NCI-H1417 (cell line): Measurements from ENCODE around the gene DHRS1.

ENCODE experiments used
- DNase-seq, 3 experiments: peaks; one replicate each; lab custom pipeline; 2025; lab: John Stamatoyannopoulos, UW

The DHRS1 gene

GRCh38 chr14:24299255-24300191 lies at the start of gene DHRS1, which contains the start of gene NOP9:
TSS of gene DHRS1 (minus strand) at chr14:24299780. CDS start at chr14:24299106, 674 bp downstream.
TSS of gene NOP9 (plus strand) at chr14:24299850. CDS start at chr14:24299955, 105 bp downstream.
- peak; percentile 87 to 92 (median 91) for DNase-seq

- no peak for DNase-seq
Measured at GRCh38 chr14:24348186-24348585, 48.6 kb upstream of the DHRS1 start.

DNA sequence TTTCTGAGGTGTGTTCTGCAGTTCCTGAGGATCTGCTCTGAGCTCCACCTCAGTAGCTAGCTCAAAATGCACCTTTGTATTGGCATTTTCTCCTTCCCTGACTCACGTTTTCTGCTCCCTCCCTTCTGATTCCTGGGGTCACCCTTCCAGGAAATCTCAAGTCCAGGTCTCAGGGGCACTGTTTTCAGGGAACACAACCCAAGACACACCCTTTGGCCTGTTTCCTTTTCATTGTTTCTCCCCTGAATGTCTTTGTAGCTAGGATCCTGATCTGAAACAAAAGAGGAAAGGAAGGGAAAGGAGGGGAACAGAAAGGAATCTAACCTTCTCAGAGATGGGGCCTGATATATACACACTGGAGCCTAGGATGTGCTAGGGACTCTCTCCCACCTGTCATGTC lies 47.6 kb upstream of the DHRS1 start:
- DNase-seq = no peak

- DNase-seq = no peak
Measured at GRCh38 chr14:24343795-24344660, 44.4 kb upstream of the DHRS1 start.

DNA sequence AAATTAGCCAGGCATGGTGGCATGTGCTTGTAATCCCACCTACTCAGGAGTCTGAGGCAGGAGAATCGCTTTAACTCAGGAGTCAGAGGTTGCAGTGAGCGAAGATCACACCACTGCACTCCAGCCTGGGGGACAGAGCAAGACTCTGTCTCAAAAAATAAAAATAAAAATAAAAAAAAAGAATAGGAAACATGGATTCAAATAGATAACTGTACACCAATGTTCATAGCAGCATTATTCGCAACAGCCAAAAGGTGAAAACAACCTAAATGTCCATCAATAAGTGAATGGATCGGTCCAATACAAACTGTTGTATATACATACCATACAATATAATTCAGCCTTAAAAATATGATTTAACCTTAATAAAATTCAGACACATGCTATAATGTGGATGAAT lies 43.3 kb upstream of the DHRS1 start:
- no peak for DNase-seq

- no peak for DNase-seq
Measured at GRCh38 chr14:24340606-24341005, 41.0 kb upstream of the DHRS1 start.

GRCh38 chr14:24339284-24340151 lies 39.9 kb upstream of the DHRS1 start, which contains the start of gene RIPK3:
TSS of gene RIPK3 (minus strand) at chr14:24339991. CDS start at chr14:24339826, 165 bp downstream.
- DNase-seq = peak in 1 of 3 experiments; percentile 16

GRCh38 chr14:24338843-24339242 lies 39.3 kb upstream of the DHRS1 start:
- no peak for DNase-seq

DNA sequence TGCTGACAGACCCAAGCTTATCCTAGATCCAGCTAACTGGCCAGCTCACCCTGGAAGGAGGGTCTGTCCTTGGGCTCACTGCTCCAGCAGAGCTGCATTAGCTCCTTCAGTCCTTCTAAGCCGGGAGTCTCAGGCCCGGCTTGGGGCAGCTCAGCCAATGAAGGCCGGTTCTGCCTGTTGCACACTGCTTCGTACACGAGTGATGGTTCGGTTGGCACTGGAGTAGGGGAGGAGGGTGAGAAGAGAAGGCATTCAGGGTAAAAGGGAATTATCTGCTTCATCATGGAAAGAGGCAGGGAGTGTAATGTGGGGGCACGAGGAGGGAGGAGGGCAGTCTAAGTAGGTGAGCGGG lies 38.2 kb upstream of the DHRS1 start:
- DNase-seq = no peak

DNA sequence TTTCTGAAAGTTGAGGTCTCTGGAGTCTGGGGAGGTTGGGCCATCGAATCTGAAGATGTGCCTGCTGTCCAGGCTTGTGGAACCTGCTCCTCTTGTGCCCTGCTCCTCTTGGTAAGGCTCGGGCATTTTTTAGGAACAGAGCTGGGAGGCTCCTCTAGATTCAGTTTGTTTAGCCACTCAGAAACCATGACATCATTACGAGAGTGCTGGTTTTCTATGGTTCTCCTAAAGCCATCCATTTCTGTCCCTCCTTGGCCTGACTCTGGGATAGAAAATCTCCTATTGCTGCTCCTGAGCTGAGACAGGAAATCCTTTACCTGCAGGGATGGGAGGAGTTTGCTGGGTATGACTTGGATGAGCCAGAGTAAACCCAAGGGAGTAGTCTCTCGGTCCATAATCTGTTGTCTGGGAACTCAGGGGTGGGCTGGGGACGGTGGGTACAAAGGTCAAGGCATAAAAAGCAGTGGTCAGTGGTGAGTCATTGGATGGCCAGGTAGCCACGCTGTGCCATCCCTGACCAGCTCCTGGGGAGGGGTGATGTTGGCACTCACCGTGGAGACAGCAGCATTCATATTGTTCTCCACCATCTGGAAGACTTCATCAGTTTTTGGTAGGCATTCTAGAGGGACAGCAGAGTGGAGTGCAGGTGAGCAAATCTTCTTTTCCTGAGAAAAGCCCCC lies 37.7 kb upstream of the DHRS1 start:
- DNase-seq = no peak

GRCh38 chr14:24335461-24336171 lies 36.0 kb upstream of the DHRS1 start:
- no peak for DNase-seq

DNA sequence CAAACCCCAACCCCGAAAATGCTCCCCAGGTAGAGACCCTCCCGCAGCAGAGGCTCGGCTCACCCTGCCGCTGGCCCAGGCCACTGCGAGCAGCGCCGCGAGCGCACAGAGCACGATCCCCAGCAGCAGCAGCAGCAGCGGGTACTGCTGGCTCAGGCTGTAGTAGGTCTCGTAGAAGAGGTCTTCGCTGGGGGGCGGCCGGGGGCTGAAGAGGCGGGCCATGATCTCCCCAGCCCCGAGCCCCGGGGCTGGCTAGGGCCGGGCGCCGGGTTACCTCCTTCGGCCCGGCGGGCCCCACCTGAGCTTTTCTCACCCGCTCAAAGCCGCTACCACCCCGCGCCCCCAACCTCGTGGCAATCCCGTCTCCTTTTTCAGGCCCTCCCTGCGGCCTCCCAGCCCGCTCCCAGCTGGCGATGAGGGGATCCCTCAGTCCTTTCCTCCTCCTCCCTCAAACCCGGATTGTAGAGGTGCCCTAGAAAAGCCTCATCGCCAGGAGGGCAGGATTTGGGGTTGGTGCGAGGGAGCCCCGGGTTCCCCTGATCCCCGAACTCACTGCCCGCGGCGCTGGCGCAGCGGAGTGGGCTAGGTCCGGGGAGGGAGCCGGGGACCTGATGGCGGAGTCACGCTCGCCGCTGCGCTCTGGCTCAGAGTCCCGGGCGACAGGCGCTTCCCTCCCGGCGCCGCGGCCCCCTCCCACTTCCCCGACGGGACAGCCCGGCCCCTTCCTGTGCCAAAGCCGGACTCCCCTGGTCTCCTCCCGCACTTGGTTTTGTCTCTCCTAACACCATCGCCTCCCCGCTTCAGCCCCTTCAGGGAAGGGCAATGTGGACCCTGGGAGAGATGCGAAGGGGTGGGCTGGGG lies 35.1 kb upstream of the DHRS1 start, which contains the start of gene ADCY4:
Gene ADCY4 (minus strand): TSS at position 641 of the 861 bp plus-strand sequence. CDS start 419 bp downstream, at position 222.
- DNase-seq = peak in 2 of 3 experiments; percentile 45 to 61

DNA sequence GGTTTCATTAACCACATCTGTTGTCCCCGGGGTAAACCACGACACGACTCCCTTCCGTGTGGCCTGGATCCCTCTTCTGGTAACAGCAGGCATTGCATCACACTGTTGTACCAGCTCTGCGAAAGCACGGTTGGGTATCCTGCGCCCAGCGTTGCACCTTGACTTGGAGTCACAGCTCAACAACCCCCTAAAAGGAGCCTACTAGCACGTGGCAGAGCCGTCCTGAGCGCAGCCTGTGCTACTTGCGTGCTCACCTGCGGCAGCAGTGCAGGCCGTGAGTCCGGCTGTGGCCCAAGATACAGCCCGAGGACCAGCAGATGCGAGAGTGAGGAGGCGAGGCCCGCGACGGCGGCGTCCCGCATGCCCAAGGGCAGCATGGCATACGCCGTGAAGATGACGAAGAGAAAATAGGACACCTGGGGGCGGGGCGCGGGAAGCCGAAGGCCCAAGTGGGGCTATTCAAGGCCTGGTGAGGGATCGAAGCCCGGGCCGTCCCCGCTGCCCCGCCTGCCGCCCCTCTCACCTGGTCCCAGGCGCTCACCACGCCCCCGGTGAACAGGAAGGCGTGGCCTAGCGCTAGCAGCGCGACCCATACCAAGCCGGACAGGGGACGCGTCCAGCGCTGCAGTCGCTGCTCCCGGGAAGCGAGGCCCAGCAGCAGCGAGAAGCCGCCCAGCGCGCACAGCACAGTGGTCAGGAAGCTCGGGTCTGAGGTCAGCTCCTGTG lies 32.9 kb upstream of the DHRS1 start:
- peak; percentile 86 to 92 (median 89) for DNase-seq

- DNase-seq = peak in 2 of 3 experiments; percentile 42 to 81
Measured at GRCh38 chr14:24331731-24332267, 32.2 kb upstream of the DHRS1 start.

DNA sequence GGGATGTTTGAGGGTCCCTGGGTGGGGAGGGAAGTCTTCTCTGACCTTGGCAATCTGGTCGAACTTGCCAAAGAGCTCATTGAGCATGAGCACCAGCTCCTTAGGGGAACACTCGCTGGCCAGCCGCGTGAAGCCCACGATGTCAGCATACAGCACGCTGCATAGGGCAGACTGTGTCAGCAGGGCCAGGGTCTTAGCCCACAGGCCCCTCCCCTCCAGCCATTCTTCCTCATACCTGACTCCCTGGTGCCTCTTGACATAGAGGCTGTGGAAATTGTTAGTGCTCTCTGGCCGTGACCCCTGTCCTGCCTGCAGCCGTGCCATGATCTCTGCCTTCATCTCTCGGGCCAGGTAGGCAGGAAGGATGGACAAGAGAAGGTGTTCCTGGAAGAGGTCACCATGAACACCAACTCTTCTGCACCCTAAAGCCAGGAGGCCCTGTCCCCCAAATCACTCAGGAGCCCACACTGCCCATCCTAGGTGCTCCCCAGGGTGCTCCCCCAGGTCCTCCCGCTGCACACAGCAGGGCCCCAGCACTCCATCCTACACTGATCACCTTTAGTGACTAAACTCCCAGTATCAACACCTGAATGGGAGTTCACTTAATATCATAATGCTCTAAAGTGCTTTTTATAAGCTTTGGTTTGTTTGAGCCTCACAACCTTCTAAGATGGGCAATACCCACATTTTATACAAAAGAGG lies 31.5 kb upstream of the DHRS1 start:
- no peak for DNase-seq

DNA sequence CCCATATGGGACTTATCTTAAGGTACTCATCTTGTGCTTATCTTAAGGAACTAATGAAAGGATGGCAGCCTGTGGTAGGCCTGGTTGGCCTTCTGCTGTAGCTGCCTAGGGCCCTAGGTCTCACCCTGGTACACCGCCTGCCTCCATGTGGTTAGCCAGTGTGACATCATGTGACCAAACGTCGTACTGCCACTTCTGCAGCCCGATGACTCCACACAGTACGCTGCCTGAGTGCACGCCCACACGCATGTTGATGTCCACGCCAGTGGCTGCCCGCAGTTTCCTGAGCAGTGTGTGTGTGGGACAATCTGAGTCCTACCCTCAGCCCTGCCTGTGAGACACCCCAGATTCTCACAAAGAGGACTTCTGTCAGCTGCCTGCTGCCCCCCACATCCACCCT lies 30.2 kb upstream of the DHRS1 start:
- no peak for DNase-seq

DNA sequence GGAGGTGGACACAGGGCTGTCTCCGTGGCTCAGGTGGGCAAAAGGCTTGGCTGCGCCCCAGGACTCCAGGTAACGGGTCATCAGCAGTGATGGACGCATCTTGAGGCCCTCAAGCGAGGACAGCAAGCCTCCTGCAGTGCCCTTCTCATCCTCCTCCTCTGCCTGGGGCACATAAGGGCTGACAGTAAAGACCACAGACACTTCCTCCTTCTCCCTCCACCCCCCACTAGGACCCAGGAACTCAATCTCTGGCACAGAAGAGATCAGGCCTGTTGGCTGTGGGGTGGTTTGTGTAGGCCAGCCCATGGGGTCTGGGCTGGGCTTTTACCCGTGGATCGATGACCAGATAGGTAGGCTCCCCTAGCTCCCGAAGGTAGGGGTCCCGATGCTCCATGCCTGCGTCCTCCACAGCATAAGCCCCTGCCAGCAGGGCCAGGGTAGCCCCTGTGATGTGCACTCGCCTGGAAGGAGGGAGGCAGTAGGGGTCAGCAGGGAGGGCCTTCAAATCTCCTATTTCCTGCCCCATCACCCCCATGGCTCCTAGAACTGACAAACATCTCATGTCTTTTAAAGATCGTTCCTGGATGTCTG lies 29.6 kb upstream of the DHRS1 start:
- DNase-seq = no peak
